ENCODE results near the gene TOMM20L. TPM values are rescaled to one million over a fixed set of nuclear protein-coding genes. Genes with fewer than 3 reads are reported as not detected.
"Not testable (repeated sequence)": the region's sequence is repeated elsewhere in the genome, so short reads cannot be mapped to it uniquely, and the experiment has no call there.

TOMM20L gene
- total RNA-seq, result not detected

- DNase-seq, result peak; percentile 64 to 88 (median 87)
- no peaks in the 10 kb centered on the region for H3K9me3 ChIP-seq
- H3K27ac ChIP-seq, result peak within 1 kb of the TSS; percentile 77 to 87 (median 80)
- TF ChIP-seq POLR2A (IDR thresholded peaks at IDR 0.05), result peak in 1 of 2 donors; percentile 19
- TF ChIP-seq CTCF (IDR thresholded peaks at IDR 0.05), result peak; percentile 68 to 95 (median 92)
- no peaks in the 10 kb centered on the region for H3K36me3 ChIP-seq
- H3K4me3 ChIP-seq, result peak within 1 kb of the TSS; percentile 55 to 84 (median 71)
- H3K27me3 ChIP-seq, result no peaks in the 10 kb centered on the region
- peaks cover 0 to 5% (median 2%) of the 10 kb centered on the region in 4 donors for H3K4me1 ChIP-seq
Observed at GRCh38 chr14:58395812-58396788, at the start of gene TOMM20L. TSS of gene TOMM20L (plus strand) at chr14:58395930. CDS start at chr14:58395958, 28 bp downstream.

GRCh38 chr14:58353516-58354299 is 42.0 kb upstream of the TOMM20L start:
- Histone ChIP-seq H3K9me3 (no peaks in the 10 kb centered on the region), H3K27ac (peak overlapping the region in 1 of 4 donors; percentile 25), H3K4me3 (peak overlapping the region in 1 of 4 donors; percentile 4), H3K4me1 (no peaks in the 10 kb centered on the region), H3K27me3 (no peaks in the 10 kb centered on the region), H3K36me3 (peaks cover 0 to 48% (median 0%) of the 10 kb centered on the region in 3 donors)
- TF ChIP-seq CTCF (IDR thresholded peaks at IDR 0.05), result no peak
- no peak for TF ChIP-seq POLR2A (IDR thresholded peaks at IDR 0.05)
- no peak for DNase-seq

GRCh38 chr14:58354808-58355207 is 40.9 kb upstream of the TOMM20L start:
- no peak for DNase-seq
- Histone ChIP-seq H3K36me3 (peaks cover 0 to 44% (median 0%) of the 10 kb centered on the region in 3 donors), H3K27me3 (no peaks in the 10 kb centered on the region), H3K27ac (no peak overlapping the region), H3K4me1 (no peaks in the 10 kb centered on the region), H3K9me3 (no peaks in the 10 kb centered on the region), H3K4me3 (no peak overlapping the region)
- TF ChIP-seq POLR2A (IDR thresholded peaks at IDR 0.05) (no peak), CTCF (IDR thresholded peaks at IDR 0.05) (no peak)

GRCh38 chr14:58356268-58356667 is 39.5 kb upstream of the TOMM20L start:
- no peak for TF ChIP-seq POLR2A (IDR thresholded peaks at IDR 0.05)
- no peak for TF ChIP-seq CTCF (IDR thresholded peaks at IDR 0.05)
- Histone ChIP-seq H3K27ac (no peak overlapping the region), H3K27me3 (no peaks in the 10 kb centered on the region), H3K4me1 (no peaks in the 10 kb centered on the region), H3K9me3 (no peaks in the 10 kb centered on the region), H3K36me3 (peaks cover 0 to 53% (median 0%) of the 10 kb centered on the region in 3 donors), H3K4me3 (no peak overlapping the region)
- no peak for DNase-seq

- not testable (repeated sequence) for H3K4me1 ChIP-seq, H3K27ac ChIP-seq, H3K9me3 ChIP-seq, H3K27me3 ChIP-seq, DNase-seq, H3K4me3 ChIP-seq
- H3K36me3 ChIP-seq, result peaks cover 0 to 74% (median 0%) of the 10 kb centered on the region in 3 donors
Observed at GRCh38 chr14:58362272-58362671, 33.5 kb upstream of the TOMM20L start.

Data from Peyer's patch (tissue), 4 donors.